DND-41 (cell line): ENCODE results near the gene OTUD7B.
"Not testable (repeated sequence)": the region's sequence is repeated elsewhere in the genome, so short reads cannot be mapped to it uniquely, and the experiment has no call there.

Experiments
- ATAC-seq: fragments of 200-7000 bp; cut with Tn5 transposase; 3 replicates; pipeline ENCODE4 v1.9.1; 2021; ENCODE audit warnings: low read depth; ENCODE audit not compliant: insufficient read depth
- DNase-seq: peaks from one replicate; pipeline ENCODE4 v3.0.0-alpha.2; 2020
- H2AFZ ChIP-seq: 2 replicates; pipeline ENCODE4 v1.6.0; 2012; ENCODE audit warnings: low read depth, low read length
- H3K27ac ChIP-seq: 2 replicates; pipeline ENCODE4 v1.5.1; 2012; ENCODE audit warnings: low read length, inconsistent platforms
- H3K27me3 ChIP-seq: fragments of 200-600 bp; sonication (generic); 2 replicates; pipeline ENCODE4 v1.6.0; 2012; ENCODE audit warnings: low read length, mild to moderate bottlenecking, inconsistent platforms; ENCODE audit not compliant: insufficient read depth, poor library complexity
- H3K36me3 ChIP-seq: 2 replicates; pipeline ENCODE4 v1.5.1; 2012; ENCODE audit warnings: low read length, inconsistent platforms; ENCODE audit not compliant: insufficient read depth
- H3K4me1 ChIP-seq: 2 replicates; pipeline ENCODE4 v1.5.1; 2012; ENCODE audit warnings: mild to moderate bottlenecking, low read length; ENCODE audit not compliant: insufficient read depth
- H3K4me2 ChIP-seq: 2 replicates; pipeline ENCODE4 v1.6.0; 2012; ENCODE audit warnings: mild to moderate bottlenecking, moderate library complexity, low read length, inconsistent platforms; ENCODE audit not compliant: insufficient read depth
- H3K4me3 ChIP-seq, 2 experiments: fragments of 200-600 bp in 1 of 2; shearing (Covaris generic) in 1 of 2; 2 replicates each; pipeline ENCODE4 v1.5.1; 2012 to 2016; ENCODE audit warnings: inconsistent platforms in 2 of 2, low read length in 2 of 2, mild to moderate bottlenecking in 2 of 2, low read depth in 1 of 2, moderate library complexity in 1 of 2
- H3K79me2 ChIP-seq: 2 replicates; pipeline ENCODE4 v1.6.0; 2012; ENCODE audit warnings: low read length, inconsistent platforms; ENCODE audit not compliant: insufficient read depth
- H3K9ac ChIP-seq: 2 replicates; pipeline ENCODE4 v1.6.0; 2012; ENCODE audit warnings: low read depth, mild to moderate bottlenecking, inconsistent platforms, low read length, moderate library complexity
- H3K9me3 ChIP-seq: 2 replicates; pipeline ENCODE4 v1.5.1; 2012; ENCODE audit warnings: low read length, moderate library complexity, mild to moderate bottlenecking, inconsistent platforms; ENCODE audit not compliant: insufficient read depth, severe bottlenecking
- H4K20me1 ChIP-seq: 2 replicates; pipeline ENCODE4 v1.6.0; 2012; ENCODE audit warnings: low read length; ENCODE audit not compliant: insufficient read depth
- EZH2 ChIP-seq: IDR thresholded peaks from 3 replicates; pipeline ENCODE4 v1.6.1; 2012; ENCODE audit warnings: borderline replicate concordance, low read depth, mild to moderate bottlenecking, moderate library complexity, low read length, inconsistent platforms; ENCODE audit not compliant: severe bottlenecking
- TF ChIP-seq, protein P1 (sequence below): IDR thresholded peaks from 2 replicates; pipeline ENCODE4 v1.5.1; 2012; ENCODE audit warnings: borderline replicate concordance, low read length, moderate library complexity, mild to moderate bottlenecking; ENCODE audit not compliant: poor library complexity, severe bottlenecking; ENCODE audit errors: extremely low read depth

Gene OTUD7B

DNA sequence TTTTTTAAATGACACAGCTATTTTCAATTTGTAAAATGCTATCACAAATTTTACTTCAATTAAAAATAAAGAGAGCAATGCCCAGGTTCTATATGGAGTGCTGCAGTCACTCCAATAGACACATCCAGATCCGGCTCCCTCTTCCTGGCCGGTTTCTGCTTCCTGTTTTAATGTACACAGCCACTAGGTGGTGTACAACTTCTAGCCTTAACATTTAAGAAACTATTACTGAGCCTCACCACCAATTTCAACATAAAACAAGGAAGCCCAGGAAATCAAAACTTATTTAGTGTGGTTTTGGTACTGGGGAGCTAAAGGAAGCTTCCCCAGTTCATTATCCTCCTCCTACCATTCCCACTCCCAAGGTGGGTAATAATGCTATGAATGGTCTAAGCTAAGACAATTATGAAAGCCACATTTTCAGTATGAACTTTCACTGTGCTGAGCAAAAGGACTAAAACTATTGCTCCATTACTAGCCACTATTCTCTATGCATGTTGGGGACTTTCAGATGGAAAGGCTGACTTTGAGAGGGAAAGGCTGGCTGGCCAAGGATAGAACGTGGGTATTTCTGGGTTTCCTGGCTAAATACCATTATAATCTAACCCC lies 48.4 kb downstream of the OTUD7B start:
- Histone ChIP-seq H3K4me1 (peaks cover 11% of the 10 kb centered on the region), H3K27me3 (no peaks in the 10 kb centered on the region), H3K79me2 (no peaks in the 10 kb centered on the region), H3K4me2 (peak overlapping the region; percentile 26; the same call in 1 of the 2 replicates), H4K20me1 (no peaks in the 10 kb centered on the region), H3K9me3 (peaks cover 3% of the 10 kb centered on the region), H3K9ac (no peak overlapping the region), H2AFZ (peak overlapping the region; percentile 62), H3K27ac (peak overlapping the region; percentile 45; the same call in 1 of the 2 replicates), H3K36me3 (no peaks in the 10 kb centered on the region), H3K4me3 (no peak overlapping the region)
- TF ChIP-seq, protein P1, sequence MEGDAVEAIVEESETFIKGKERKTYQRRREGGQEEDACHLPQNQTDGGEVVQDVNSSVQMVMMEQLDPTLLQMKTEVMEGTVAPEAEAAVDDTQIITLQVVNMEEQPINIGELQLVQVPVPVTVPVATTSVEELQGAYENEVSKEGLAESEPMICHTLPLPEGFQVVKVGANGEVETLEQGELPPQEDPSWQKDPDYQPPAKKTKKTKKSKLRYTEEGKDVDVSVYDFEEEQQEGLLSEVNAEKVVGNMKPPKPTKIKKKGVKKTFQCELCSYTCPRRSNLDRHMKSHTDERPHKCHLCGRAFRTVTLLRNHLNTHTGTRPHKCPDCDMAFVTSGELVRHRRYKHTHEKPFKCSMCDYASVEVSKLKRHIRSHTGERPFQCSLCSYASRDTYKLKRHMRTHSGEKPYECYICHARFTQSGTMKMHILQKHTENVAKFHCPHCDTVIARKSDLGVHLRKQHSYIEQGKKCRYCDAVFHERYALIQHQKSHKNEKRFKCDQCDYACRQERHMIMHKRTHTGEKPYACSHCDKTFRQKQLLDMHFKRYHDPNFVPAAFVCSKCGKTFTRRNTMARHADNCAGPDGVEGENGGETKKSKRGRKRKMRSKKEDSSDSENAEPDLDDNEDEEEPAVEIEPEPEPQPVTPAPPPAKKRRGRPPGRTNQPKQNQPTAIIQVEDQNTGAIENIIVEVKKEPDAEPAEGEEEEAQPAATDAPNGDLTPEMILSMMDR: peak; percentile 85
- no peak for TF ChIP-seq EZH2
- peak; percentile 97 for ATAC-seq
- DNase-seq: peak; percentile 73

DNA sequence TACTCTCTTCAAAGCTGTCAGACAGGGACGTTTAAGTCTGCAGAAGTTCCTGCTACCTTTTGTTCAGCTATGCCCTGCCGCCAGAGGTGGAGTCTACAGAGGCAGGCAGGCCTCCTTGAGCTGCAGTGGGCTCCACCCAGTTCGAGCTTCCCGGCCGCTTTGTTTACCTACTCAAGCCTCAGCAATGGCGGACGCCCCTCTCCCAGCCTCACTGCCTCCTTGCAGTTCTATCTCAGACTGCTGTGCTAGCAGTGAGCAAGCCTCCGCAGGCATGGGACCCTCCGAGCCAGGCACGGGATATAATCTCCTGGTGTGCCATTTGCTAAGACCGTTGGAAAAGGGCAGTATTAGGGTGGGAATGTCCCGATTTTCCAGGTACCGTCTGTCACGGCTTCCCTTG lies 53.0 kb downstream of the OTUD7B start:
- H3K4me1 ChIP-seq: peaks cover 11% of the 10 kb centered on the region
- H3K4me3 ChIP-seq, H3K27ac ChIP-seq, H3K27me3 ChIP-seq, H3K9ac ChIP-seq, ATAC-seq, H3K36me3 ChIP-seq, H2AFZ ChIP-seq, DNase-seq, H3K4me2 ChIP-seq, H4K20me1 ChIP-seq, H3K79me2 ChIP-seq, H3K9me3 ChIP-seq: not testable (repeated sequence)

DNA sequence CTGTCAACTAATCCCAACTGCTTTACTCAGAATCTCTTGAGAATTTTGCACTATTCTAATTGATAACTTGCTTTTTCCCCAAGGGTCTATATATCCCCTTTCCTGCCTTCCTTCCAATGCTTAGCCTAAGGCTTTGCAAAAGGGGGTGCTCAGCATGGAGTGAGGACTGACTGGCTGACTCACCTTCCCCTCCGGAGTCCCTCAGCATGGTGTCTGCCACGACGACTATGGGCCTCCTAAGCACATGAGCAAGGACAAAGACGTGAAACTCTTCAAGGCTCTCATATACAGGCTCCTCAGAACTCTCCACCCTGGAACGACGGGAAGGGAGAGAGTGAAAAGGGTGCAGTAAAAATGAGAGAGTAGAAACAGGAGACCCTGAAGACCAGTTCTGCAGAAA lies 60.6 kb downstream of the OTUD7B start:
- no peak overlapping the region for H2AFZ ChIP-seq
- TF ChIP-seq EZH2: no peak
- TF ChIP-seq, protein P1: no peak

DNA sequence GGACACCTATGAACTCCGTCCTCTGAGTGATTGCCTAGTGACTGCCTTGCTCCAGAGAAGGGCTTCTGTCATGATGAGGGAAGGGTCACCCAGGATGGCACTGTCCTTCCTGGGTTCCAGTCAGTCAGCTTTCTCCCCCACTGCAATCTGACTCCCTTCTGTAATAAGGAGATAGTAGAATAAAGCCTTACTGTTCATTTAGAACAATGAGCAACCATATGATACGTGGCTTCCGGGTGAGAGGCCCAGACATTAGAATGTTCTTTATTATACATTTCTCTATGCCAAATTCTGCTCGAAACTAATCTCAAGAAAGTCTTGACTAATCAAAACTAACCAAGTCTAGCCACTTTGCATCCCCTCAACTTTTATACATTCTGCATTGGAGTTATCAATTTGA lies 65.3 kb downstream of the OTUD7B start:
- Histone ChIP-seq H3K9ac (no peak overlapping the region), H3K9me3 (no peaks in the 10 kb centered on the region), H2AFZ (no peak overlapping the region), H3K4me1 (no peaks in the 10 kb centered on the region), H4K20me1 (no peaks in the 10 kb centered on the region), H3K27ac (no peak overlapping the region), H3K79me2 (no peaks in the 10 kb centered on the region), H3K36me3 (no peaks in the 10 kb centered on the region), H3K4me3 (no peak overlapping the region), H3K27me3 (no peaks in the 10 kb centered on the region), H3K4me2 (no peak overlapping the region)
- no peak for DNase-seq
- TF ChIP-seq, protein P1: no peak
- TF ChIP-seq EZH2: no peak
- no peak for ATAC-seq

More for the DNA sequence above, 60.6 kb downstream of the OTUD7B start:
- H3K4me2 ChIP-seq: no peak overlapping the region
- no peak overlapping the region for H3K27ac ChIP-seq
- no peak overlapping the region for H3K4me3 ChIP-seq
- DNase-seq (no peak), ATAC-seq (no peak)
- no peaks in the 10 kb centered on the region for H3K36me3 ChIP-seq
- no peaks in the 10 kb centered on the region for H3K4me1 ChIP-seq
- H3K27me3 ChIP-seq: no peaks in the 10 kb centered on the region
- H3K9ac ChIP-seq: no peak overlapping the region
- no peaks in the 10 kb centered on the region for H3K79me2 ChIP-seq
- H3K9me3 ChIP-seq: no peaks in the 10 kb centered on the region
- no peaks in the 10 kb centered on the region for H4K20me1 ChIP-seq
